ENCODE measurements around the gene AP1G2. TPM values are rescaled to one million over a fixed set of nuclear protein-coding genes. Genes with fewer than 3 reads are reported as not detected.
A peak's percentile ranks its signal among the peaks of the same experiment; 100 is the strongest.

Gene AP1G2
- total and polyA plus RNA-seq, 2 of the 13 experiments (the other 11 are each of a cell fraction or from before 2014, with no cell fraction given), result 96.9 to 611 TPM

GRCh38 chr14:23551266-23552028 lies 16.1 kb downstream of the AP1G2 start, which contains the start of gene ZFHX2 (continued):
- TF ChIP-seq ATF2 (CRISPR knock-in tag; IDR thresholded peaks at IDR 0.05) (peak; percentile 26; the same call in 1 of the 2 replicates), NR3C1 (CRISPR knock-in tag; IDR thresholded peaks at IDR 0.05) (no peak), HNF4A (CRISPR knock-in tag; IDR thresholded peaks at IDR 0.05) (0 out of 2 replicates have a peak, but pooled peaks have one; percentile 5), STAG1 (CRISPR knock-in tag; IDR thresholded peaks at IDR 0.05) (no peak), ZNF275 (CRISPR knock-in tag; IDR thresholded peaks at IDR 0.05; ENCODE audit: borderline replicate concordance) (peak; percentile 91; the same call in 1 of the 2 replicates), ZFP36 (IDR thresholded peaks at IDR 0.05; ENCODE audit: borderline replicate concordance, low read depth, low read length, partially characterized antibody) (no peak), ZNF790 (CRISPR knock-in tag; IDR thresholded peaks at IDR 0.05; ENCODE audit: borderline replicate concordance) (peak; percentile 90; the same call in 1 of the 2 replicates), MEIS2 (CRISPR knock-in tag; IDR thresholded peaks at IDR 0.05) (peak; percentile 71; the same call in 1 of the 2 replicates), ATF1 (CRISPR knock-in tag; IDR thresholded peaks at IDR 0.05) (no peak), ZNF891 (CRISPR knock-in tag; IDR thresholded peaks at IDR 0.05) (no peak; the same call in 1 of the 2 replicates), ZNF138 (CRISPR knock-in tag; IDR thresholded peaks at IDR 0.05; ENCODE audit: low read depth) (no peak), GATAD2A (CRISPR knock-in tag; IDR thresholded peaks at IDR 0.05) (peak; percentile 51), RXRA (CRISPR knock-in tag; IDR thresholded peaks at IDR 0.05) (peak; percentile 36), SALL2 (CRISPR knock-in tag; IDR thresholded peaks at IDR 0.05) (peak; percentile 85), ZFP41 (CRISPR knock-in tag; IDR thresholded peaks at IDR 0.05; ENCODE audit: borderline replicate concordance) (peak; percentile 58; the same call in 1 of the 2 replicates), BCL6 (CRISPR knock-in tag; IDR thresholded peaks at IDR 0.05) (peak; percentile 58), SMC3 (IDR thresholded peaks at IDR 0.05; ENCODE audit: low read length) (no peak), MEF2D (CRISPR knock-in tag; IDR thresholded peaks at IDR 0.05) (peak; percentile 89), ZNF264 (CRISPR knock-in tag; IDR thresholded peaks at IDR 0.05) (0 out of 2 replicates have a peak, but pooled peaks have one; percentile 65)
- TF ChIP-seq, protein P1, sequence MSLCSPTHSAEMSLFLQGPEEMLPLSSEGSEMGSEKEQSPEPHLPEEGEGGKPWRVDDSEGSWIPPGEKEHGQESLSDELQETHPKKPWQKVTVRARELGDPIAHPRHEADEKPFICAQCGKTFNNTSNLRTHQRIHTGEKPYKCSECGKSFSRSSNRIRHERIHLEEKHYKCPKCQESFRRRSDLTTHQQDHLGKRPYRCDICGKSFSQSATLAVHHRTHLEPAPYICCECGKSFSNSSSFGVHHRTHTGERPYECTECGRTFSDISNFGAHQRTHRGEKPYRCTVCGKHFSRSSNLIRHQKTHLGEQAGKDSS (CRISPR knock-in tag; IDR thresholded peaks at IDR 0.05; ENCODE audit: borderline replicate concordance, low read depth), result peak; percentile 12; the same call in 1 of the 2 replicates
- TF ChIP-seq, protein P2, sequence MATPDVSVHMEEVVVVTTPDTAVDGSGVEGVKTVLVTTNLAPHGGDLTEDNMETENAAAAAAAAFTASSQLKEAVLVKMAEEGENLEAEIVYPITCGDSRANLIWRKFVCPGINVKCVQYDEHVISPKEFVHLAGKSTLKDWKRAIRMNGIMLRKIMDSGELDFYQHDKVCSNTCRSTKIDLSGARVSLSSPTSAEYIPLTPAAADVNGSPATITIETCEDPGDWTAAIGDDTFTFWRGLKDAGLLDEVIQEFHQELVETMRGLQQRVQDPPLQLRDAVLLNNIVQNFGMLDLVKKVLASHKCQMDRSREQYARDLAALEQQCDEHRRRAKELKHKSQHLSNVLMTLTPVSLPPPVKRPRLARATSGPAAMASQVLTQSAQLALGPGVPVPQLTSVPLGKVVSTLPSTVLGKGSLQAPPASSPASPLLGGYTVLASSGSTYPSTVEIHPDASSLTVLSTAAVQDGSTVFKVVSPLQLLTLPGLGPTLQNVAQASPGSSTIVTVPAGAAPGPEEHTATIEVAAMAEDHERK (CRISPR knock-in tag; IDR thresholded peaks at IDR 0.05; ENCODE audit: low read depth), result no peak
- TF ChIP-seq, protein P3, sequence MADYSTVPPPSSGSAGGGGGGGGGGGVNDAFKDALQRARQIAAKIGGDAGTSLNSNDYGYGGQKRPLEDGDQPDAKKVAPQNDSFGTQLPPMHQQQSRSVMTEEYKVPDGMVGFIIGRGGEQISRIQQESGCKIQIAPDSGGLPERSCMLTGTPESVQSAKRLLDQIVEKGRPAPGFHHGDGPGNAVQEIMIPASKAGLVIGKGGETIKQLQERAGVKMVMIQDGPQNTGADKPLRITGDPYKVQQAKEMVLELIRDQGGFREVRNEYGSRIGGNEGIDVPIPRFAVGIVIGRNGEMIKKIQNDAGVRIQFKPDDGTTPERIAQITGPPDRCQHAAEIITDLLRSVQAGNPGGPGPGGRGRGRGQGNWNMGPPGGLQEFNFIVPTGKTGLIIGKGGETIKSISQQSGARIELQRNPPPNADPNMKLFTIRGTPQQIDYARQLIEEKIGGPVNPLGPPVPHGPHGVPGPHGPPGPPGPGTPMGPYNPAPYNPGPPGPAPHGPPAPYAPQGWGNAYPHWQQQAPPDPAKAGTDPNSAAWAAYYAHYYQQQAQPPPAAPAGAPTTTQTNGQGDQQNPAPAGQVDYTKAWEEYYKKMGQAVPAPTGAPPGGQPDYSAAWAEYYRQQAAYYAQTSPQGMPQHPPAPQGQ (CRISPR knock-in tag; IDR thresholded peaks at IDR 0.05; ENCODE audit: borderline replicate concordance), result no peak
- TF ChIP-seq, protein P4, sequence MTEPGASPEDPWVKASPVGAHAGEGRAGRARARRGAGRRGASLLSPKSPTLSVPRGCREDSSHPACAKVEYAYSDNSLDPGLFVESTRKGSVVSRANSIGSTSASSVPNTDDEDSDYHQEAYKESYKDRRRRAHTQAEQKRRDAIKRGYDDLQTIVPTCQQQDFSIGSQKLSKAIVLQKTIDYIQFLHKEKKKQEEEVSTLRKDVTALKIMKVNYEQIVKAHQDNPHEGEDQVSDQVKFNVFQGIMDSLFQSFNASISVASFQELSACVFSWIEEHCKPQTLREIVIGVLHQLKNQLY (CRISPR knock-in tag; IDR thresholded peaks at IDR 0.05), result 0 out of 2 replicates have a peak, but pooled peaks have one; percentile 46
